Keratinocyte (primary cell): Measurements from ENCODE around the gene TXNDC5. TPM values are rescaled to one million over a fixed set of nuclear protein-coding genes. Genes with fewer than 3 reads are reported as not detected.
"Not testable (repeated sequence)": the region's sequence is repeated elsewhere in the genome, so short reads cannot be mapped to it uniquely, and the experiment has no call there.

Source experiments
- DNase-seq: peaks from one replicate; pipeline ENCODE4 v3.0.0-alpha.2; 2011; ENCODE audit warnings: low read depth, missing footprints, low spot score
- FAIRE-seq: peaks from 2 replicates; lab custom pipeline; 2011; peaks lifted over from hg19 to GRCh38; lab: Jason Lieb, UNC
- H2AFZ ChIP-seq: 2 replicates; pipeline ENCODE4 v1.6.0; 2012; ENCODE audit warnings: low read length, control low read depth, inconsistent platforms; ENCODE audit not compliant: control insufficient read depth
- H3K27ac ChIP-seq: 2 replicates; pipeline ENCODE4 v1.5.1; 2011; ENCODE audit warnings: low read length; ENCODE audit not compliant: control insufficient read depth, insufficient read depth
- H3K27me3 ChIP-seq: 3 replicates; pipeline ENCODE4 v1.6.0; 2011; ENCODE audit warnings: low read length; ENCODE audit not compliant: control insufficient read depth, insufficient read depth; ENCODE audit errors: extremely low read depth
- H3K36me3 ChIP-seq, 2 experiments: 2 replicates in 1 of 2; 3 replicates in 1 of 2; pipeline ENCODE4 v1.5.1; 2011; ENCODE audit warnings: low read length in 2 of 2, mild to moderate bottlenecking in 1 of 2; ENCODE audit not compliant: control insufficient read depth in 2 of 2, insufficient read depth in 2 of 2; ENCODE audit errors: extremely low read depth in 1 of 2
- H3K4me1 ChIP-seq: 3 replicates; pipeline ENCODE4 v1.5.1; 2011; ENCODE audit warnings: low read length; ENCODE audit not compliant: control insufficient read depth, insufficient read depth; ENCODE audit errors: extremely low read depth
- H3K4me2 ChIP-seq: 3 replicates; pipeline ENCODE4 v1.6.0; 2011; ENCODE audit warnings: low read depth, low read length; ENCODE audit not compliant: control insufficient read depth, insufficient read depth; ENCODE audit errors: extremely low read depth
- H3K4me3 ChIP-seq, 3 experiments: fragments of 200-600 bp in 1 of 3; sonication (generic) in 1 of 3; 2 replicates in 2 of 3; 3 replicates in 1 of 3; pipeline ENCODE4 v1.5.1; 2011 to 2016; ENCODE audit warnings: low read length in 3 of 3, mild to moderate bottlenecking in 3 of 3, control low read depth in 2 of 3, inconsistent platforms in 1 of 3, low read depth in 1 of 3, mixed read lengths in 1 of 3, mixed run types in 1 of 3, moderate library complexity in 1 of 3; ENCODE audit not compliant: control insufficient read depth in 2 of 3, insufficient read depth in 2 of 3; ENCODE audit errors: extremely low read depth in 1 of 3
- H3K79me2 ChIP-seq: 2 replicates; pipeline ENCODE4 v1.6.0; 2012; ENCODE audit warnings: low read length; ENCODE audit not compliant: control insufficient read depth, insufficient read depth
- H3K9ac ChIP-seq: 3 replicates; pipeline ENCODE4 v1.6.0; 2011; ENCODE audit warnings: low read length; ENCODE audit not compliant: control insufficient read depth, insufficient read depth; ENCODE audit errors: extremely low read depth
- H3K9me1 ChIP-seq: 3 replicates; pipeline ENCODE4 v1.6.0; 2011; ENCODE audit warnings: low read length; ENCODE audit not compliant: control insufficient read depth, insufficient read depth; ENCODE audit errors: extremely low read depth
- H3K9me3 ChIP-seq: 2 replicates; pipeline ENCODE4 v1.5.1; 2012; ENCODE audit warnings: low read depth, low read length; ENCODE audit not compliant: control insufficient read depth
- H4K20me1 ChIP-seq: 3 replicates; pipeline ENCODE4 v1.6.0; 2011; ENCODE audit warnings: low read length; ENCODE audit not compliant: control insufficient read depth, insufficient read depth; ENCODE audit errors: extremely low read depth
- CTCF ChIP-seq, 3 experiments: IDR thresholded peaks in 1 of 3; conservative IDR thresholded peaks in 1 of 3; optimal IDR thresholded peaks in 1 of 3; 2 replicates in 2 of 3; 3 replicates in 1 of 3; pipeline versions ENCODE3 to v1.5.1; 2011; ENCODE audit warnings: low read length in 3 of 3, mild to moderate bottlenecking in 3 of 3, moderate library complexity in 2 of 3, control low read depth in 1 of 3, inconsistent platforms in 1 of 3; ENCODE audit not compliant: insufficient read depth in 2 of 3; ENCODE audit errors: extremely low read depth in 1 of 3
- EZH2 ChIP-seq: IDR thresholded peaks from one replicate; pipeline ENCODE4 v1.6.1; 2012; ENCODE audit warnings: inconsistent platforms, mild to moderate bottlenecking, low read length, moderate library complexity
- dilution Hi-C: fragments of 300-500 bp; cut with MboI; formaldehyde crosslinking; loops from one replicate; pipeline ENCODE4 v1.7.0; 2020; ENCODE audit warnings: low sequenced_read_pairs; ENCODE audit not compliant: extremely low pct_ligation_motif_present
- polyA plus RNA-seq, 5 experiments: library from polyadenylated mRNA; depleted of rRNA in 3 of 5; stranded (reverse) in 3 of 5; stranded (forward) in 1 of 5; unstranded in 1 of 5; fragments of >200 nt; gene quantifications; 1 replicate in 1 of 5; 2 replicates in 3 of 5; 3 replicates in 1 of 5; pipeline versions ENCODE4 v1.2.1 to v1.2.3, GENCODE V29; 2011 to 2012; ENCODE audit warnings: missing spikeins in 2 of 5, low read depth in 1 of 5, low replicate concordance in 1 of 5

Gene TXNDC5
- polyA plus RNA-seq, 1 donor (not counting 4 experiments of a cell fraction or from before 2014, with no cell fraction given) = 112 TPM

GRCh38 chr6:7893342-7893741 is 17.2 kb downstream of the TXNDC5 start:
- peaks cover 2% of the 10 kb centered on the region for H3K79me2 ChIP-seq
- no peak overlapping the region for H3K9ac ChIP-seq
- H3K4me1 ChIP-seq = no peaks in the 10 kb centered on the region
- no peak overlapping the region for H3K27ac ChIP-seq
- FAIRE-seq = no peak
- H3K9me3 ChIP-seq = no peaks in the 10 kb centered on the region
- H3K27me3 ChIP-seq = no peaks in the 10 kb centered on the region
- H3K9me1 ChIP-seq = no peaks in the 10 kb centered on the region
- no peak overlapping the region for H3K4me2 ChIP-seq
- H2AFZ ChIP-seq = no peak overlapping the region
- DNase-seq = no peak
- dilution Hi-C loops = no loop called here
- H3K36me3 ChIP-seq = peaks cover 35 to 44% of the 10 kb centered on the region in 2 experiments
- TF ChIP-seq CTCF (optimal IDR thresholded peaks at IDR 0.05 in 1 of 3, IDR thresholded peaks at IDR 0.05 in 1 of 3, conservative IDR thresholded peaks at IDR 0.05 in 1 of 3; ENCODE audit: extremely low read depth in 1 of 3, insufficient read depth in 2 of 3, low read length in 3 of 3) = no peak
- TF ChIP-seq EZH2 = no peak
- no peak overlapping the region for H3K4me3 ChIP-seq
- no peaks in the 10 kb centered on the region for H4K20me1 ChIP-seq

GRCh38 chr6:7892367-7892766 is 18.2 kb downstream of the TXNDC5 start:
- H3K79me2 ChIP-seq, H2AFZ ChIP-seq, H3K27me3 ChIP-seq, H3K9me3 ChIP-seq, FAIRE-seq, H3K4me3 ChIP-seq, H3K4me2 ChIP-seq, dilution Hi-C loops, H3K4me1 ChIP-seq, H4K20me1 ChIP-seq, H3K9ac ChIP-seq, H3K27ac ChIP-seq, DNase-seq, H3K9me1 ChIP-seq: not testable (repeated sequence)
- peaks cover 35 to 48% of the 10 kb centered on the region in 2 experiments for H3K36me3 ChIP-seq
